GM19468 (cell line): ENCODE results near the gene NUPR1.
A peak's percentile ranks its signal among the peaks of the same experiment; 100 is the strongest.
"Not testable (repeated sequence)": the region's sequence is repeated elsewhere in the genome, so short reads cannot be mapped to it uniquely, and the experiment has no call there.

Experiments used
- ATAC-seq: cut with Tn5 transposase; IDR thresholded peaks from one replicate; pipeline ENCODE4 v1.9.1; 2021; ENCODE audit warnings: mild to moderate bottlenecking, moderate library complexity, moderate number of reproducible peaks; ENCODE audit not compliant: unreplicated experiment; ENCODE audit errors: extremely low read depth

Gene NUPR1

DNA sequence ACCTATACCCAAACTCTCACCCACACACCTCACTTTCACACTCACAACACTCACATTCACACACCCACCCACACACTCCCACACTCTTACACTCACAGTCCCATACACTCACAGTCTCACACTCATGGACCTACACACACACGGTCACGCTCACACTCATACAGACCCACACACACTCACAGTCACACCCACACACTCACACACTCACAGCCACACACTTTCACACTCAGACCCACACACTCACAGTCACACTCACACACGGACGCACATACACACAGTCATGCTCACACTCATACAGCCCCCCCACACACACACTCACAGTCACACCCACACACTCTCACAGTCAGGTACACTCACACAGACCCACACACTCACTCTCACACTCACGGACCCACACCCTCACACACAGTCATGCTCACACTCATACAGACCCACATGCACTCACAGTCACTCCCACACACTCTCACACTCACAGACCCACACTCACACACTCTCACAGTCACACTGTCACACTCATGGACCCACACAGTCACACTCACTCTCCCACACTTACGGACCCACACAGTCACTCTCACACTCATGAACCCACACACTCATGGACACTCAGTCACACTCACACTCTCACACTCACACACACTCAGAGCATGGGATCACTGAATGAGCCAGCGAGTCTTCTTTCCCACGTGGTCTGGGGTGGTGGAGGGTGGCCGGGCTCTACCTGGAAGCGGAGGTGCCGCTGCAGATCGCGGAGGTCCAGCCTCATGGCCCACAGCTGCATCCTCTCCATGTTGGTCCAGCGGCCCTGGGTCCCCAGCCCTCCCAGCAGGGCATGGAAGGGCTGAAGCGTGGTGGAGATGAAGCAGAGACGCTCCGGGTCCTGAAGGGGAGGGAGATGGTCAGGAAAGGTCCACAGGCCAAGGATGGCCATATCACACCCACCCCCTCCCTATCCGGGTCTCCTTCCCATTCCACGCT lies 37.2 kb downstream of the NUPR1 start:
- ATAC-seq, result no peak

DNA sequence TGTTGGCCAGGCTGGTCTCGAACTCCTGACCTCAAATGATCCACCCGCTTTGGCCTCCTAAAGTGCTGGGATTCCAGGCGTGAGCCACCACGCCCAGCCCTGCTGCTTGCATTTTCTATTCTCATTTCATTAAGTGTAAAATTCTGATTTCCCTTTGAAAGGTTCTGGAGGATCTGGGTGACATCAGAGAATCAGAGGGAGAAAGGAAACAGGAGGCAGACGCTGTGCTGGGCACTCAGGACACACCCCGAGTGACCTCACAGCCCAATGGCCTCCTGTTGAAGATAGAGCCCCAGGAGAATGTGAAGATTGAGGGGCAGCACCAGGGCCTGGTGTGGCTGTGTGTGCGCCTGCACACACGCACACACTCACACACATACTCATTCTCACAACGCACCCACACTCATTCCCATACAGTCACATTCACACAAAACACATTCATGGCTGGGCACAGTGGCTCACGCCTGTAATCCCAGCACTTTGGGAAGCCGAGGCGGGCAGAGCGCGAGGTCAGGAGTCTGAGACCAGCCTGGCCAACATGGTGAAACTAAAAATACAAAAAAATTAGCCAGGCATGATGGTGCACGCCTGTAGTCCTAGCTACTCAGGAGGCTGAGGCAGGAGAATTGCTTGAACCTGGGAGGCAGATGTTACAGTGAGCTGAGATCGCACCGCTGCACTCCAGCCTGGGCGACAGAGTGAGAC lies 38.1 kb downstream of the NUPR1 start:
- ATAC-seq, result not testable (repeated sequence)

DNA sequence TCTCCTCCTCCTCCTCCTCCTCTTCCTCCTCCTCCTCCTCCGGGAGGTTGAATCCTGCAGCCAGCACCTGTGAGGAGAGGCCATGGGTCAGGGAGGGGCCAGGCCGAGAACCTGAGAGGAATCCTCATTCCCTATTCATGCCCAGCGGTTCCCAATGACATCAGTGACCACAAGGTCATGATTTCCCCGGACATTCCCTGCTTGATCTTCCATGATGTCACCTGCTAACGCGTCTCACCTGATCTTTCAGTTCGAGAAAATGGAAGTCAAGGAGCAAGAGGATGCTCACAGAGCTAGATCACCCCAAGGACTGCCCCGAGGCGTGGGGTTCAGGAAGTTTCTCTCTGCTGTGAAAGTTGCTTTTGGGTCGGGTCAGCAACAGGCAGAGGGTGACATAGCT lies 38.9 kb downstream of the NUPR1 start:
- ATAC-seq, result no peak

DNA sequence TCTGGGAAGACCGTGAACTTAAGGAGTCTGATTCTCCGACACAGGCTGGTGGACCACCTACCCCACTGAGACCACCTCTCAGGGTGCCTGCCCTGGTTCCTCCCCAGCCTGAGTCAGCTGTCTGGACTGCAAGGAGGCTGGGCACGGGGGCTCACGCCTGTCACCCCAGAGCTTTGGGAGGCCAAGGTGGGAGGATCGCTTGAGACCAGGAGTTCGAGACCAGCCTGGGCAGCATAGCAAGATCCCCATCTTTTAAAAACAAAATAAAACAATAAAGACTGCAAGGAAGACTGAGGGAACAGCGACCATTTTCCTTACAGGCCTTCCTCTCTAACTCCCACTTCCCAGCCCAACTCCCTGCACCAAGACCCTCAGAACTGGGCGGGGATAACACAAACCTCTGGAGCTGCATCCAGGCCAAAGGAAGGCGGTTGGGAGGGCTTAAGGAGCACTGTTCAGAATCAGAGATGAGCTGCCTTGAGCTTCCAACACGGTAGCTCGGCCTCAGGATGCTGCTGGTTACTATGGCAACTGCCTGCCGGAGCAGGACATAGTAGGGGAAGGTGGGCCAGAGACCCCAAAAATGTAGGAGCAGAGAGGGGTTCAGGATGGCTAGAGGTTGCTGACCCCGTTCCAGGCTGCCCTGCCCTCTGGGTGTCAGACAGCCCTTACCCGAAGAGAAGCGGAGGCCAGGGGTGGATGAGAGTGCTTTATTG lies 40.0 kb downstream of the NUPR1 start:
- no peak for ATAC-seq

DNA sequence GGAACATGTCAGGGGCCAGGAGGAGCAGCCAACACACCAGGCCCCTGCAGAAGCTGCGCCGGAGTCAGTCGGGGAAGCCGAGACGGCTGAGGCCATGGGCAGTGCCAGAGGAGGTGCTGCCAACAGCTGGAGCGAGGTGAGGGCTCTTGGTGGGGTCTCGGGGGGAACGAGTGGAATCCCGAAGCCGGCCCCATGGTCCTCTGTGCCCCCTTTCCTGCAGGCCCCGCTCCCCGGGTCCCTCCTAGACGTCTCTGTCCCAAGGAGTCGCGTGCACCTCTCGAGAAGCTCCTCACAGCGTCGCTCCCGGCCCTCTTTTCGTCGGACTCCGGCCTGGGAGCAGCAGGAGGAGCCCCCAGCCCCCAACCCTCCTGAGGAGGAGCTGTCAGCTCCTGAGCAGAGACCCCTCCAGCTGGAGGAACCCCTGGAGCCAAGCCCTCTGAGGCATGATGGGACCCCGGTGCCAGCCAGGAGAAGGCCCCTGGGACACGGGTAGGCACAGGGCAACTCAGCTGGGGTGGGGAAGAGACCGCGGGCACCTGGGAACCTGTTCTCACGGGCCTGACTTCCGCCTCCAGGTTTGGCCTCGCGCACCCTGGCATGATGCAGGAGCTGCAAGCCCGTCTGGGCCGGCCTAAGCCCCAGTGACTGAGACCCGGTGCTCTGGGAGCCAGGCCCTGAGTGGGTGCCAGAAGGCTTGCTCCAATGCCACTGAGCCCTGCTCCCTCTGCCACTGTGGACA lies 40.7 kb downstream of the NUPR1 start:
- ATAC-seq, result no peak

DNA sequence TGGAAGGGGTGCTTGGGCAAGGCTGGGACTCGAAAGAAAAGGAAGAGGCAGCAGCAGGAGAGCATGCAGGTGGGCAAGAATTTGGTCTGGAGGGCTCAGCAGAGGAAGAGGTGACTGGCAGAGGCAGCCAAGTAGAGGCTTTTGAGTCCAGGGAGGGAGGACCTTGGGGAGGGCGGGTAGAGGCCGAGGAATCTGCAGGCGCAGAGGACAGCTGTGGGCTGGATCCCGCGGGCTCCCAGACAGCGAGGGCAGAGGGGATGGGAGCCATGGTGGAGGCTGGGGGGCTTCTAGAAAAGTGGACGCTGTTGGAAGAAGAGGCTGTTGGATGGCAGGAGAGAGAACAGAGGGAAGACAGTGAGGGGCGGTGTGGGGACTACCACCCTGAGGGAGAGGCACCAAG lies 41.4 kb downstream of the NUPR1 start:
- ATAC-seq, result no peak

DNA sequence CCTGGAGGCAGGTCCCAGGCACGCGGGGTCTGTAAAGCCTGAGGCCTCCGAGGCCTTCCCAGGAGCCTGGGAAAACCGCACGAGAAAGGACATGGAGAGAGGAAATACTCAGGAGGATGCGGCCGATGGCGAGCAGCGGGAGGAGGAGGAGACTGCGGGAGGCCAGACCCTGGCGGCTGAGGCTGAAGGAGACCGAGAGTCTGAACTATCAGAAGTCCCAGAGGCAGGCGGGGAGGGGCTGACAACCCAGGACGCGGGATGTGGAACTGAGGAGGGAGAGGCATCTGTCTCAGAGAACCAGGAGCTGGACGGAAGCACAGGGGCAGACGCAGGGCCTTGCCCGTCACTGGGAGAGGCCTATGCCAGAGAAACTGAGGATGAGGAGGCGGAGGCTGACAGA lies 41.9 kb downstream of the NUPR1 start:
- ATAC-seq, result no peak

DNA sequence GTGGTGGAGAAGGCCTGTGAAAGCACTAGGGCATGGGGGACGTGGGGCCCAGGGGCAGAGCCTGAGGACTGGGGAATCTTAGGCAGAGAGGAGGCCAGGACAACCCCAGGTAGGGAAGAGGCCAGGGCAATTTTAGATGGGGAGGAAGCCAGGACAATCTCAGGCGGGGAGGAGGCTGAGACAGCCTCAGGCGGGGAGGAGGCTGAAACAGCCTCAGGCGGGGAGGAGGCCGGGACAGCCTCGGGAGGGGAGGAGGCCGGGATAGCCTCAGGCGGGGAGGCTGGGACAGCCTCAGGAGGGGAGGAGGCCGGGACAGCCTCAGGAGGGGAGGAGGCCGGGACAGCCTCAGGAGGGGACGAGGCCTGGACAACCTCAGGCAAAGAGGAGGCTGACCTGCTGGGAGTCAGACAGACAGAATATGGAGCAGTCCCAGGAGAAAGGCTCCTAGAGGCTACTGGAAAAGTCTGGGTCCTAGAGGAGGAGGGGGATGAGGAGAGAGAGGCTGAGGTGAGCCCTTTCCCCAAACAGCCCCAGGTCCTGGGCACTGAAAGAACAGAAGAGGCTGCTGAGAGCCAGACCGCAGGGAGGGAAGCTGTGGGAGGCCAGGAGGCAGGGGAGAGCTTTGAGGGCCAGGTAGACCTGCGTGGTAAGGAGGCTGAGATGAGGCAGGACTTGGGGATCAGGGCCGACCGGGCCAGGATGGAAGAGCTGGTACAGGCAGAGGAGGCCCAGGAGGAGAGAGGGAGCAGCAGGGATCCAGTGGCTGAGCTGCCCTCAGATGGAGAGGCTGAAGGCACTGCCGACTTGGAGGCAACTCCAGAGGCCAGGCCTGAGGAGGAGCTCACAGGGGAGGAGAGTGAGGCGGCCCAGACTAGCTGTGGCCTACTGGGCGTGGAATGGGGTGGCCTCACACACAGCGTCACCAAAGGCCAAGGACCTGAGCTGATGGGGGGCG lies 42.7 kb downstream of the NUPR1 start:
- no peak for ATAC-seq

DNA sequence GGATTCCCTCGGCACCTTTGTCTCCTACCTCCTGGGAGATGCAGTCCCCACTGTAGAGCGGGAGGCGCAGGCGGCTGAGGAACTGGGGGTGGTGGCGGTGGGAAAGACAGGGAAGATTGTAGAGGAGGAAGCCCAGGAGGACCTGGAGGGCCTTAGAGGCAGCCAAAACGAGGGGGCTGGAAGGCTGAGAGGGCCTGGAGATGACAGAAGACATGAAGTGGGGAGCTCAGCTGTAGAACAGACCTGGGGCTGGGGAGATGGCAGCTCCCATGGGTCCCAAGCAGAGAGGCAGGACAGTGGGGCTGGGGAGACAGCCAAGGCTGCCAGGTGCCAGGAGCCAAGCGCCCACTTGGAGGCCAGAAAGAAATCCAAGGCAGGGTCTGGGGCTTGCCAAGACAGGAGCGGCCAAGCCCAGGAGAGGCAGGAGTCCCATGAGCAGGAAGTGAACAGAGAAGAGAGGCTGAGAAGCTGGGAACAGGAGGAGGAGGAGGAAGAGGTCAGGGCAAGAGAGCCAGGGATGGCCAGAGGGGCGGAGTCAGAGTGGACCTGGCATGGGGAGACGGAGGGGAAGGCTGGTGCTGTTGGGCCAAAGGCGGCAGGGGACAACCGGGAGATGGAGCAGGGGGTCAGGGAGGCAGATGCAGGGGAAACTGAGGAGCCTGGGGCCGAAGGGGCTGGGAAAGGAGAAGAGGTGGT lies 43.5 kb downstream of the NUPR1 start:
- ATAC-seq, result no peak

DNA sequence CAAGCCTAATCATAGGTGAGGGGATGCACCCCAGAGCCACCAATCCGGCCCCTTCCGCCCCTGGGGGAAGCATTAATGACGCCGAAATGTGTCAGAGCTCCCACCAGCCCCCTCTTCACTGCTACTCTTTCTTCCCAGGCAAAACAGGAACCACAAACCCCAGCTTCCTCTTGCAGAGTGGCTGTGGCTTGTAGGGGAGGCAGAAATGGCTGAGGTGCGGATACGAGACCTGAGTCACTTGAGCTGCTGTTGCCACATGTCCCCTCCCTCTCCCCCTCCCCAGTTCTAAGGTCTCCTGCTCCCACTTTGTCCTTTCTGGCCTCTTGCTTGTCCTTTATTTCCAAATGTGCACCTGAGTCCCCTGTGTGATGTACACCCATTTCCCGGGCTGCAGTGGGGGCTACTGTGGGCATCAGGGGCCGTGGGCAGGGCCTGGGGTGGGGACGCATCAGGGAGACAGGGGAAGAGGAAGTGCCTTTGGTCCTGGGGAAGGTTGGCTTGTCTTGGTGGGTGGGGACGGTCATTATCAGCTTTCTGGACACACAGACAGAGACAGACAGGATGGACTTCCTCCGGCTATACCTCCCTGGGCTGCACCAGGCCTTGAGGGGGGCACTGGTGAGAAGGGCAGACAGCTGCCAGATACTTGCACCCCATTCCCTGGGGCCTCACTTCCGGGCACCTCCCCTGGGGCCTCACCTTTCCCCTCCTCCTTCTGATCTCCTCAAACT lies 44.5 kb downstream of the NUPR1 start, which contains the start of gene APOBR:
TSS of gene APOBR (plus strand) at position 523 of the 731 bp plus-strand sequence. CDS start at position 562, 39 bp downstream.
- peak; percentile 37 for ATAC-seq

DNA sequence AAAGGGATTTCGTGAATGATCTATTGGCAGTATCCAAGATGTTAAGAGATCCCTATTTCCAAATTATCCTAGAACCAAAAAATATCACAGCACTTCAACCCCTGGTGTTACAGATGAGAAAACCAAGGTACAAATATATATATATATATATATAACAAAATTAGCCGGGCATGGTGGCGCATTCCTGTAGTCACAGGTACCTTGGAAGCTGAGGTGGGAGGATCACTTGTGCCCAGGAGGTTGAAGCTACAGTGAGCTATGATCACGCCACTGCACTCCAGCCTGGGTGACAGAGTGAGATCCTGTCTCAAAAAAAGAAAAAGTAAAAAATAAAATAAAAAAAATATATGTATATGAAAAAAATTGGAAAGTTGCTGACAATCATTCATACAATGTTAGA lies 46.3 kb downstream of the NUPR1 start:
- no peak for ATAC-seq

DNA sequence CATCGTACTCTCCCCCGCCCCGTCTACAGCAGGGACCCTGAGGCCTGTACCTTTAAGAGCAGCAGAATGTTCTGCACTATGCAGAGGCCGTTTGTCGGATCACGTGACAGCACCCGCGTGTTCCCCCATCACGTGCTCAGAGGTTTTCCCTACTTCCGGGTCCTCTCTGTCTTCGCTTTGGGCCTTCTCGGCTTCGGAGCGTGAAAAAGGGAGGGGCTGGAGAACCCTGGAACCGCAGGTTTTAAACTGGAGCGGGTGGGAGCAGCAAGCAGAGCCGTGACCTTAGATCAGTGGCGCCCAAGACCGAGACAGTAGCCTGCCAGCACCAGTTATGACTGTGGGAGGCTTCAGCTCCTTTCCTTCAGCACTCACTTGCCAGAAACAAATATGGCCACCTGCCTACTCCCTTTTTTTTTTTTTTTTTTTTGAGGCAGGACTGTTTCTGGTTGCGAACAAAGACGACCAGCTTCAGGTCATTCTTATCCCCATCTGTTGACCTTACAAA lies 46.8 kb downstream of the NUPR1 start, which contains the start of gene CLN3:
TSS of gene CLN3 (minus strand) at position 105 of the 505 bp plus-strand sequence. CDS start 315 bp downstream, outside the sequence.
- peak; percentile 67 for ATAC-seq

DNA sequence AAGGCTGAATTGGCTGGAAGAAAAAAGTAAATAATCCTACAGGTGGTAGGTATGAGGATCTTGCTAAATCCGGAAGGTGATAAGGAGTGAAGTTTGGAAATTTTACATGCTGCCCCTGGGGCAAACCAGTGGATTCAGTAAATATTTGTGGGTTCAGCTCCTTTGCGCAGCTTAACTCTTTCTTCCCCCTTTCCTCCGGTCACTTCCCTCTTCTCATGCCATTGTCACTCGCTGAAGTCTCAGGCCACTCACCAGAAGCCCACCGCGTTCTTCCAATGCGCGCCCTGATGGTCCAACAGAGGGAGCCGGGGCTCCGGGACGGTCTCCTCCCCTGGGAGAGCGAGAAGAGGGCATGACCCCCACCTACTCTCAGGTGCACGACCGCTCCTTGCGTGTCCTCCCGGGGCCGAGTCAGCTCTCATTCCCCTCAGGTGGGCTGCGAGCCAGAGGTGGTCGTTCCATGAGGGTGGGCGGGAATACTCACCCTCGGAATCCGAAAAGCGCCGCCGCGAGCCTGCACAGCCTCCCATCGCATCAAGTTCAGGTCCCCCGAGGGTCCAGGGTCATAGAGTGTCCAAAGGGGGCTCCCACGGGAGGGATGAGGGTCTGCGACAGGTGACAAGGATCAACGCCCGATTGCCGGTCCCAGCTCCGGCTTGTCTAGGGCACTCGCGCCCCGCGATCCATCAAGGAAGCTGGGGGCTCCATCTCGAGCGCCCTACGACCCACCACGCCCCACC lies 47.4 kb downstream of the NUPR1 start:
- ATAC-seq, result no peak

DNA sequence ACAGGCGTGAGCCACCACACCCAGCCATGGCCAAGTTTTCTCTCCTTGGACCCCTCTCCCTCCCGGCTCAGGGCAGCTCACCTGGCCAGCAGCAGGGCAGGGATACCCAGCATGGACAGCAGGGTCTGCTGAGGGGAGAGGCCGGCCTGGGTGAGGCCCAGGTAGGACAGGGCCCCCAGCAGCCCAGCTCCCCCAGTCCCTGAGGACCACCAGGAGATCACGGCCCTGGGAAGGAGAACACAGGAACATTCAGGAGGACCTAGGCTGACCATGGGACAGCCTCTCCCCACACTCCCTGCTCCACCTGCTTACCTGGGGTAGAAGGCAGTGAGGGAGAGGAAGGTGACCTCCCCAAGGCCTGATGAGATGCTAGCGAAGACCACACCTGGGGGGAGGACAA lies 52.5 kb downstream of the NUPR1 start:
- no peak for ATAC-seq

DNA sequence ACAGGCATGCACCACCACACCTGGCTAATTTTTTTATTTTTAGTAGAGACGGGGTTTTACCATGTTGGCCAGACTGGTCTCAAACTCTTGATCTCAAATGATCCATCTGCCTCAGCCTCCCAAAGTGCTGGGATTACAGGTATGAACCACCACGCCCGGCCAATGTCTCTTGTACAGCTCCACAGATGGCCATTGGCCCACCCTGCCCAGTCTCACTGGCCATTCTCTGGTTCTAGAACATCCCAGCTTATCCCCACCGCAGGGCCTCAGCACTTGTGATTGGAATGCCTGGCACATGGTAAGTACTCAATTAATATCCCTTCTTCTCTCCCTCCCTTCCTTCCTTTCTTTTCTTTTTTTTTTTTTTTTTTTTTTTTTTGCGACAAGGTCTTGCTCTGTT lies 55.4 kb downstream of the NUPR1 start:
- ATAC-seq, result not testable (repeated sequence)
